Activated T-cell treated with anti-CD3 and anti-CD28 coated beads, Interleukin-2, amount 50 U/mL, for 24 hours (primary cell): Measurements from ENCODE around the gene GJC1.
A peak's percentile ranks its signal among the peaks of the same experiment; 100 is the strongest.
"Not testable (repeated sequence)": the region's sequence is repeated elsewhere in the genome, so short reads cannot be mapped to it uniquely, and the experiment has no call there.

Source experiments
- DNase-seq: peaks from one replicate; pipeline ENCODE4 v3.0.0-alpha.2; 2020
- H3K27ac Mint-ChIP-seq: 2 replicates; pipeline ENCODE4 v1.8.0; 2020; ENCODE audit warnings: mild to moderate bottlenecking, mixed read lengths
- H3K27me3 Mint-ChIP-seq: 2 replicates; pipeline ENCODE4 v1.8.0; 2020; ENCODE audit warnings: mixed read lengths
- H3K36me3 Mint-ChIP-seq: 2 replicates; pipeline ENCODE4 v1.8.0; 2020; ENCODE audit warnings: low read depth, mixed read lengths
- H3K4me1 Mint-ChIP-seq: 2 replicates; pipeline ENCODE4 v1.8.0; 2020; ENCODE audit warnings: low read depth, mixed read lengths
- H3K4me3 Mint-ChIP-seq: 2 replicates; pipeline ENCODE4 v1.8.0; 2020; ENCODE audit warnings: mild to moderate bottlenecking, moderate library complexity, mixed read lengths
- H3K9me3 Mint-ChIP-seq: 2 replicates; pipeline ENCODE4 v1.8.0; 2020; ENCODE audit warnings: mixed read lengths

The GJC1 gene

DNA sequence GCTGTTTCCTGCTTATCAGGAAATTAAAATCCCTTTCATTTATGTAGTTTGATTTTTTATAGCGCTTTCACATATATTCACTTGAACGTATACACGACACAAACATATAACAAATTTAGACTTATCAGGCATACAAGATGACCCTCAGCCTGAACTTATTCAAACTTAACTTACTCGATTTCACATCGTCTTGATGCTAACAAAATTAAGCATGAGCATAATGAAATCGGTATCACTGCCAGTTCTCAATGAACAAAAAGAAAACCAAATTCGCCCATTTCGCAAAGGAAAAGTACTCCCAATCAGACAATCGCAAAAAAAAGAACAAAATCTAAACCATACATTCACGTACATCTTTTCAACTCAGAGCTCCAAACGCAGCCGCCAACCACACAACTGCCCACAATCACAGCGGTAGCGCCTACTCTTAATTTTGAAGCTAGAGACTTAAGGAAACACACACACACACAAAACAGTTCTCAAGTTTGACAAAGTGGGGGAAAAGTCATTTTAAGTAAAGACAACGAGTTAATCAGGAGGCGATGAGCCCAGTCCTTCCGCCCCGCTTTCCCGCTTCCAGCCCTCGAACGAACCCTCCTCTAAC is 1.1 kb downstream of the GJC1 start:
- Mint-ChIP-seq H3K27me3 (peaks cover 78% of the 10 kb centered on the region), H3K9me3 (no peaks in the 10 kb centered on the region), H3K36me3 (peaks cover 2% of the 10 kb centered on the region), H3K4me3 (peak overlapping the region; percentile 75), H3K27ac (peak overlapping the region; percentile 63), H3K4me1 (peaks cover 14% of the 10 kb centered on the region)
- DNase-seq, result no peak

DNA sequence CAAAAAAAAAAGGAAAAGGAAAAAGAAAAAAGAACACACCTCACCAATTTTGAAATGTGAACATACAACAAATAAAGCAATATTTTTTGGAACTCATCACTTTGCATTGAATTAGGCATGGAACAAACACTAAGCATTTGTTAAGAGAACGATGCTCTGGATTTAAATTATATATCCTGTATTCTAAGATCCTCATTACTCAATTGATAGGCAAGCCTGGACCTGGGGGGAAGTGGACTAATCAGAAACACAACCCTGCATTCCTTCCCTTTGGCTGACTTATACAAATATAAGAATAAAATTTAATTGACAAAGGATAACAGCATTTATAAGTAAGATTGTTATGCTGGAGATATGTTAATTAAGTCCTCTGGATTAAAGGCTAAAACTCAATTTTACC is 2.2 kb downstream of the GJC1 start:
- Mint-ChIP-seq H3K4me1 (peaks cover 14% of the 10 kb centered on the region), H3K36me3 (peaks cover 2% of the 10 kb centered on the region), H3K27me3 (peaks cover 75% of the 10 kb centered on the region), H3K9me3 (no peaks in the 10 kb centered on the region), H3K27ac (no peak overlapping the region), H3K4me3 (no peak overlapping the region)
- DNase-seq, result no peak

DNA sequence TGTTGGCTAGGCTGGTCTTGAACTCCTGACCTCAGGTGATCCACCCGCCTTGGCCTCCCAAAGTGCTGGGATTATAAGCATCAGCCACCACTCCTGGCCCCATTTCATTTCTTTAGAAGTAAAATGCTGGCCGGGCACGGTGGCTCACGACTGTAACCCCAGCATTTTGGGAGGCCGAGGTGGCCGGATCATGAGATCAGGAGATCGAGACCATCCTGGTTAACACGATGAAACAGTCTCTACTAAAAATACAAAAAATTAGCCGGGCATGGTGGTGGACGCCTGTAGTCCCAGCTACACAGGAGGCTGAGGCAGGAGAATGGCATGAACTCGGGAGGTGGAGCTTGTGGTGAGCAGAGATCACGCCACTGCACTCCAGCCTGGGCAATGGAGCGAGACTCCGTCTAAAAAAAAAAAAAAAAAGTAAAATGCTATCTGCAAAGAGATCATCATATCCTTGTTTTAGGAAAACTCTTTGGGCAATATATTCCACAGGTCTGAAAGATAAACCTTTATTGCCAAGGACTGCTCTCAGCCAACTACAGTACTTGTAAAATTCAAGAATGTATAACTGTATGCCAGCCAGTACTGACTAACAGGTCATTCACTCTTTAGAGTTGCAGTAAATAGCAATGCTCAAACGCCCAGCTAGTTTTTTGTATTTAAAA is 3.8 kb downstream of the GJC1 start:
- Mint-ChIP-seq H3K27ac (no peak overlapping the region), H3K36me3 (peaks cover 2% of the 10 kb centered on the region)

DNA sequence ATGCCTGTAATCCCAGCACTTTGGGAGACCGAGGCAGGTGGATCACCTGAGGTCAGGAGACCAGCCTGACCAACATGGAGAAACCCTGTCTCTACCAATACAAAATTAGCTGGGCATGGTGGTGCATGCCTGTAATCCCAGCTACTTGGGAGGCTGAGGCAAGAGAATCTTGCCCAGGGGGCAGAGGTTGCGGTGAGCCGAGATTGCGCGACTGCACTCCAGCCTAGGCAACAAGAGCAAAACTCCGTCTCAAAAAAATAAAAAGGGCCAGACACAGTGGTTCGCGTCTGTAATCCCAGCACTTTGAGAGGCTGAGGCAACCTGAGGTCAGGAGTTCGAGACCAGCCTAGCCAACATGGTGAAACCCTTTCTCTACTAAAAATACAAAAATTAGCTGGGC is 4.9 kb downstream of the GJC1 start:
- Mint-ChIP-seq H3K4me1 (peaks cover 11% of the 10 kb centered on the region), H3K27me3 (peaks cover 65% of the 10 kb centered on the region)
- not testable (repeated sequence) for H3K4me3 Mint-ChIP-seq, H3K27ac Mint-ChIP-seq, H3K36me3 Mint-ChIP-seq, H3K9me3 Mint-ChIP-seq
- peak; percentile 7 for DNase-seq

More for the DNA sequence above, 3.8 kb downstream of the GJC1 start:
- H3K9me3 Mint-ChIP-seq, result no peaks in the 10 kb centered on the region
- peaks cover 14% of the 10 kb centered on the region for H3K4me1 Mint-ChIP-seq
- peaks cover 64% of the 10 kb centered on the region for H3K27me3 Mint-ChIP-seq
- H3K4me3 Mint-ChIP-seq, result no peak overlapping the region
- no peak for DNase-seq

DNA sequence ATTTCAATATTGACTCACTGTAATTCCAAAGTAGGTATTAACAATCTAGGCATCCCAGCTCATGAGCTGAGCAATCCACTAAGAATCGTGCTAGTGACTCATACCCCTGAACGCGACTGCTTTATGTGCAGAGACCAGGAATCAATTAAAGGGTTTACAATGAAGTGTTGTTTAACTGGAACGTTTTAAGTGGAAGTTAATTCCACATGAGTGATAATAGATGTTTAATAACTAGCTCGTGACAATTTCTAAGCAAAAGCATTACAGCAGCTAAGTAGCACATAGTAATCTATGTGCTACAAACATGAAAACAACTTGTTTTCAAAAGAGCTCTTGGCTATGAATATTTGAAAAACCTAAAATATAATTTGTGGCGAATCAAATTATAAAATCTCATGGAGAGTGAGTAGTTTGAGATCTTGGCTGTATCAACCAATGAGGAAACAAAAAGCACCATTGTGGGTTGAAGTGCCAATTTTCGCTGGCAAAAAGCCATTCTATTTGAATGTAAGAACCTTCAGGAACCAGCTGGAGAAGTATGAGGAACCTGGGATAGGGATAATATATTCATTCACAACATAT is 9.4 kb downstream of the GJC1 start:
- Mint-ChIP-seq H3K27me3 (peaks cover 38% of the 10 kb centered on the region), H3K9me3 (no peaks in the 10 kb centered on the region), H3K4me1 (no peaks in the 10 kb centered on the region), H3K27ac (no peak overlapping the region), H3K4me3 (no peak overlapping the region), H3K36me3 (no peaks in the 10 kb centered on the region)
- DNase-seq, result no peak

DNA sequence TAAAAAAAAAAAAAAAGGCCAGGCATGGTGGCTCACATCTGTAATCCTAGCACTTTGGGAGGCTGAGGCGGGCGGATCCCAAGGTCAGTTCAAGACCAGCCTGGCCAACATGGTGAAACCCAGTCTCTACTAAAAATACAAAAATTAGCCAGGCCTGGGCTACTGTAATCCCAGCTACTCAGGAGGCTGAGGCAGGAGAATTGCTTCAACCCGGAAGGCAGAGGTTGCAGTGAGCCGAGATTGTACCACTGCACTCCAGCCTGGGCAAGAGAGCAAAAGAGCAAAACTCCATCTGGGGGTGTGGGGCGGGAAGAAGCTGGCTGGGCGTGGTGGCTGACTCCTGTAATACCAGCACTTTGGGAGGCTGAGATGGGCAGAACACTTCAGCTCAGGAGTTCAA is 11.6 kb downstream of the GJC1 start:
- H3K36me3 Mint-ChIP-seq, H3K27ac Mint-ChIP-seq, H3K4me1 Mint-ChIP-seq, H3K9me3 Mint-ChIP-seq, H3K4me3 Mint-ChIP-seq, DNase-seq: not testable (repeated sequence)
- H3K27me3 Mint-ChIP-seq, result peaks cover 28% of the 10 kb centered on the region

DNA sequence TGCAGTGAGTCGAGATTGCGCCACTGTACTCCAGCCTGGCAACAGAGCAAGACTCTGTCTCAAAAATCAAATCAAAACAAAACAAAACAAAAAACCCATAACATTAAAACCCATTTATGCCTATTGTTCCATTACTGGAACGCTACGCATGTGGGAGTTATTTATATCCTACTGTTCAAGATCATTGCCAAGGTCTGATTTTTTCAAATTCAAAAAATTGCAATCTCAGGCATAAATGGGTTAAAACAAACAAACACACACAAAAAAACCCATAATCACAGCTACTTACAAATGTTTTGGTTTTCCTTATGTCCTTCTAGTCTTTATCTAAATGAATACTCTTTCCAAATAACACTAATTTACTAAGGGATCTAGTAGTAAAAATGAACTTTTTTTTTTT is 17.8 kb downstream of the GJC1 start:
- H3K27me3 Mint-ChIP-seq, result peaks cover 7% of the 10 kb centered on the region
- H3K36me3 Mint-ChIP-seq, result no peaks in the 10 kb centered on the region
- H3K4me1 Mint-ChIP-seq, result no peaks in the 10 kb centered on the region
- no peak overlapping the region for H3K4me3 Mint-ChIP-seq
- H3K9me3 Mint-ChIP-seq, result no peaks in the 10 kb centered on the region
- no peak for DNase-seq
- no peak overlapping the region for H3K27ac Mint-ChIP-seq

DNA sequence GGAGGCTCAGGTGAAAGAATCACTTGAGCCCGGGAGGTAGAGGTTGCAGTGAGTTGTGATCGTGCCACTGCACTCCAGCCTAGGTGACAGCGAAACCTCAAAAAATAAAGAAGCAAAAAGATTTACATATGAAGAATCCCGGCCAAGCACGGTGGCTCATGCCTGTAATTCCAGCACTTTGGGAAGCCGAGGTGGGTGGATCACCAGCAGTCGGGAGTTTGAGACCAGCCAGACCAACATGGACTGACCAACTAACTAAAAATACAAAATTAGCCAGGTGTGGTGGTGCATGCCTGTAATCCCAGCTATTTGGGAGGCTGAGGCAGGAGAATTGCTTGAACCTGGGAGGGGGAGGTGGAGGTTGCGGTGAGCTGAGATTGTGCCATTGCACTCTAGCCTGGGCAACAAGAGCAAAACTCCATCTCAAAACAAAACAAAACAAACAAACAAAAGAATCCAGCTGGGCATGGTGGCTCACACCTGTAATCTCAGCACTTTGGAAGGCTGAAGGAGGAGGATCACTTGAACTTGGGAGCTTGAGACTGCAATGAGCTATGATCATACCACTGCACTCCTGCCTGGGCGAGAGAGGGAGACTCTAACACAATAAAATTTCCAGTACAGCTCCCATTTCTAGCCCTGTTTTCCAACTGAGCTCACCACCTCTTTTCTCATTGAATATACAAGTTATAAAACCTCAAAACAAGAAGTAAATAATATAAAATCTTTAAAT is 21.3 kb downstream of the GJC1 start:
- H3K27ac Mint-ChIP-seq, H3K36me3 Mint-ChIP-seq, H3K4me3 Mint-ChIP-seq, H3K9me3 Mint-ChIP-seq, DNase-seq, H3K4me1 Mint-ChIP-seq: not testable (repeated sequence)
- peaks cover 12% of the 10 kb centered on the region for H3K27me3 Mint-ChIP-seq

DNA sequence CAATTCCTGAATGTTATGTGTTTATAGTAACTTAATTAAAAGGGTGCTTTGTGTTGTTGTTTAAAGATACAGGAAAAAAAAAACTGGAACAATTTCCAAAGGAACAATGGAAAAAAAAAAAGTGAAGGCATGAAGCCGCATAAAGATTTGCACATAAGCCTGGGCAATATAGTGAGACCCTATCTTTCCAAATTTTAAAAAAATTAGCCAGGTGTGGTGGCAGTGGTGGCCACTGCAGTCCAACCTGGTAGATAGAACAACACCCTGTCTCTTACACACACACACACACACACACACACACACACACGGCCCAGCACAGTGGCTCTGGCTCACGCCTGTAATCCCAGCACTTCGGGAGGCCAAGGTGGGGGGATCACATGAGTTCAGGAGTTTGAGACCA is 21.9 kb downstream of the GJC1 start:
- H3K4me3 Mint-ChIP-seq, result no peak overlapping the region
- H3K9me3 Mint-ChIP-seq, result no peaks in the 10 kb centered on the region
- H3K4me1 Mint-ChIP-seq, result no peaks in the 10 kb centered on the region
- H3K27ac Mint-ChIP-seq, result no peak overlapping the region
- peaks cover 4% of the 10 kb centered on the region for H3K36me3 Mint-ChIP-seq
- no peak for DNase-seq
- peaks cover 12% of the 10 kb centered on the region for H3K27me3 Mint-ChIP-seq

DNA sequence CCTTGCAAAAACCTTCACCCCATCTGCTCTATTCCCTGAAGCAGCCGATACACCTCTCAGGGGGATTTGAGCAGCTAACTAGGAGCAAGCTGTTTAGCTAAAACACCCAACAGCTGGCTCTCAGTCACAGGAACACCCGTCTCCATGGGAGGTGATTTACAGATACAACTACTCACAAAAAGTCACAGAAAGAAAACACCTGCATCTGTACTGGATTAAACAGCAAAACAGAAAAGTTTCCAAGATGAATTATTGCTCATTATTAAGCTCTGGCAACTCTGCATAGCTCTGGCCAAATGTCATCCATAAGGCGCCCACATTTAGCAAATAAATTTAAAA is 22.3 kb downstream of the GJC1 start:
- peaks cover 12% of the 10 kb centered on the region for H3K27me3 Mint-ChIP-seq
- H3K4me1 Mint-ChIP-seq, result no peaks in the 10 kb centered on the region
- H3K27ac Mint-ChIP-seq, result no peak overlapping the region
- peaks cover 4% of the 10 kb centered on the region for H3K36me3 Mint-ChIP-seq
- no peak for DNase-seq
- no peak overlapping the region for H3K4me3 Mint-ChIP-seq
- H3K9me3 Mint-ChIP-seq, result no peaks in the 10 kb centered on the region

DNA sequence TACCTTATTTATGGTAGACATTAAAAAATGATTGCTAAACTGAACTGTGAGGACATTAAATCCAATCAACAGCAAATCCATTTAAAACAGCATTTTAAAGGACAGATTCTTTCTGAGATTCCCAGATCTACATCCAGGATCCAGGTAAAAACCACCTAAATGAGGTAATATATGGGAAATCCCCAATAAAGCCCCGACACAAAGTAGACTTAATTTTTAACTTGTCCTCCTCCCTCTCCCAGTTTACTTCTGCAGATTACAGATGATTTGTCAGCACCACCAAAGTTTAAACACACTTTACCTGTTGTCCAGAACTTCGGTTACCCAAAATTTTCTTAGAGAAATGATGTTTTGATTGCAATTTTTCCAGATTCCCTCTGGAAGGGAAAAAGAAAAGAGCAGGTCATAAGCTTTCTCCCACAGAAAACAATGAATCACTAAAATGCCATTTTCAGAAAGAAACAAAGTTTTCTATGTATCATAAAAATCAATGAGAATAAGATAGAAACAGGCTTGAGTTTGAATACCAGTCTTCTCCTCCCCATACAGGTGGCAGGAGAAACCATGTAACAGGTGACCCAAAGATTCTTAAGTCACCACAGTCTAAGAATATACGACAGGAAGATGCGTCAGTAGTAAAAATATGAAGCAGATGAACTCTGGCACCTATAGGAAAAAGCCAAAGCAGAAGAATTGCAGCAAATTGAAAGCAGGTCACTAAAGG is 22.8 kb downstream of the GJC1 start:
- Mint-ChIP-seq H3K9me3 (no peaks in the 10 kb centered on the region), H3K27ac (no peak overlapping the region), H3K4me3 (no peak overlapping the region), H3K27me3 (peaks cover 12% of the 10 kb centered on the region), H3K4me1 (no peaks in the 10 kb centered on the region), H3K36me3 (peaks cover 4% of the 10 kb centered on the region)
- no peak for DNase-seq

DNA sequence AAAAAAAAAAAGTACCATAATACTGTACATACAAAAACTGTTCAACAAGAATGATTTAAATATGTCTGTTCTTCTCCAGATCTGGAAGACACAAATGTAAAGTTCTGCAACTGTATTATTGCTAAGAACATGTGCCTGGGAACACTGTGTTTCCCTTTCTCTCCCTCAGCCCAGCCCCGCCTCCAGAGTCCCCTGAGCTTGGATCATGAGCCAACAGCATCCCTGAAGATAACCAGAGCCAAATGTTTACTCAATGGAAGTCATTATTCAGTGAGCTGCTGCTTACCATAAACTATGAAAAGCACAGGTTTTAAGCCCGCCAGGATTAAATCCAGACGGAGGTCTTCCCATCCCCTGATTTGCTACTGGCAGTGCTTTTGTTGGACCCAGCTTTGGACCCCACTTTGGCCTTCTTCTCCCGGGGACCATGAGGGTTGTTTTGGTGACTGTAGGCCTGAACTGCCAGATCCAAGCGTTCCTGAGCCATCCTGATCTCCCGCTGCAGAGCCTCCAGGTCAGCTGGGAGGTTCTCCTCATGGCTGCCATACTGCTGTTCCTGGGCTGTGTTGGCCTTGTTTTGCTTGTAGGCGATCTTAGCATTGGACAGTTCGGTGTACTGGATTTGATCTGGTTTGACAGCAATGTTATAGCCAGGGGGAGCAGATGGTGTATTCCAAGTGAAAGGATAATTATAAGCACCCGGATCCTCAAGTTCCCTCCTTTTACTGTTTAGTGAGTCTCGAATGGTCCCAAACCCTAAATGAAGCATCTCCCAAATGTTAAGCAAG is 25.6 kb downstream of the GJC1 start:
- Mint-ChIP-seq H3K27ac (no peak overlapping the region), H3K27me3 (peaks cover 12% of the 10 kb centered on the region), H3K4me1 (no peaks in the 10 kb centered on the region), H3K4me3 (no peak overlapping the region), H3K9me3 (no peaks in the 10 kb centered on the region), H3K36me3 (peaks cover 4% of the 10 kb centered on the region)
- no peak for DNase-seq

DNA sequence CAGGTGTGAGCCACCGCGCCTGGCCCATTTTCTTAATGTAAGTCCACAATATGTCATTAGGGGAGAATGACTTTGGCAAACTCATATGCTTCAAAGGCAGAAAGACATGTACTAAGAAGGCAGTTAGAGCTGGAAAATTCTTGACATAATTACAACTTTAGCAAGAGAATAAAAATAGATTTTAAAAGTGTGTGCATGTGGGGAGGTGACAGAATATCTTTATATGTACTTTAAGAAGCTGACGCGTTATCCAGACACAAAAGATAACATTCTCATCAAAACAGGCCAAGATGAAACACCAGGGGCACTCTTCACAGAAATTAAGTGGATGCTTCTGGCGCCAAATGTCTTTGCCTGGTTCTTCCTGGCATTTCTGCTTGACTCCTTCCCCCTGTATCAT is 28.2 kb downstream of the GJC1 start:
- H3K27ac Mint-ChIP-seq, result no peak overlapping the region
- H3K9me3 Mint-ChIP-seq, result no peaks in the 10 kb centered on the region
- peaks cover 4% of the 10 kb centered on the region for H3K36me3 Mint-ChIP-seq
- peaks cover 5% of the 10 kb centered on the region for H3K27me3 Mint-ChIP-seq
- no peaks in the 10 kb centered on the region for H3K4me1 Mint-ChIP-seq
- no peak for DNase-seq
- no peak overlapping the region for H3K4me3 Mint-ChIP-seq

DNA sequence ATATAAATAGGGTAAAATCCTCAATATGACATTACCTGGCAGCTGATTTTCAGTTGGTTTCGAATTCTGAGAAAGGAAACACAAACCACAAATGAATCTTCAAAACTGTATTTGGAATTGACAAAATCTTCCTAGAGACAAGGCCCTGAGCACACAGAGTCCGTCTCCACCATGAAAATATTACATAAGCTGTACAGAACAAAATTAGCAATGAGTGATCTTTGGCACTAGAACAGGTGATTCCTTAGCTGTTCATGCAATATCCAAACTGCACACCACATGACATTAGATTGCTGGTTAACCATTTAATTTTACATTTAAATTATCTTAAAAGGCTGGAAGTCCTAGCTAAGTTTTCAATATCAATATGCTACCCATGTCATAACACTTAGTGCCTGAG is 31.7 kb downstream of the GJC1 start:
- Mint-ChIP-seq H3K27ac (no peak overlapping the region), H3K36me3 (no peaks in the 10 kb centered on the region), H3K4me1 (peaks cover 4% of the 10 kb centered on the region), H3K4me3 (no peak overlapping the region), H3K9me3 (no peaks in the 10 kb centered on the region), H3K27me3 (no peaks in the 10 kb centered on the region)
- no peak for DNase-seq
